Measurements from ENCODE around the gene BCORL1.

The BCORL1 gene

GRCh38 chrX:130085551-130086446, 103.4 kb downstream of the BCORL1 start:
- no peak for DNase-seq (ENCODE audit: low read depth)
- no peak overlapping the region for H3K4me3 ChIP-seq (ENCODE audit: low read depth, low read length)
- TF ChIP-seq, protein P1, sequence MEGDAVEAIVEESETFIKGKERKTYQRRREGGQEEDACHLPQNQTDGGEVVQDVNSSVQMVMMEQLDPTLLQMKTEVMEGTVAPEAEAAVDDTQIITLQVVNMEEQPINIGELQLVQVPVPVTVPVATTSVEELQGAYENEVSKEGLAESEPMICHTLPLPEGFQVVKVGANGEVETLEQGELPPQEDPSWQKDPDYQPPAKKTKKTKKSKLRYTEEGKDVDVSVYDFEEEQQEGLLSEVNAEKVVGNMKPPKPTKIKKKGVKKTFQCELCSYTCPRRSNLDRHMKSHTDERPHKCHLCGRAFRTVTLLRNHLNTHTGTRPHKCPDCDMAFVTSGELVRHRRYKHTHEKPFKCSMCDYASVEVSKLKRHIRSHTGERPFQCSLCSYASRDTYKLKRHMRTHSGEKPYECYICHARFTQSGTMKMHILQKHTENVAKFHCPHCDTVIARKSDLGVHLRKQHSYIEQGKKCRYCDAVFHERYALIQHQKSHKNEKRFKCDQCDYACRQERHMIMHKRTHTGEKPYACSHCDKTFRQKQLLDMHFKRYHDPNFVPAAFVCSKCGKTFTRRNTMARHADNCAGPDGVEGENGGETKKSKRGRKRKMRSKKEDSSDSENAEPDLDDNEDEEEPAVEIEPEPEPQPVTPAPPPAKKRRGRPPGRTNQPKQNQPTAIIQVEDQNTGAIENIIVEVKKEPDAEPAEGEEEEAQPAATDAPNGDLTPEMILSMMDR (conservative IDR thresholded peaks at IDR 0.05; ENCODE audit: low read depth, low read length) = no peak

DNA sequence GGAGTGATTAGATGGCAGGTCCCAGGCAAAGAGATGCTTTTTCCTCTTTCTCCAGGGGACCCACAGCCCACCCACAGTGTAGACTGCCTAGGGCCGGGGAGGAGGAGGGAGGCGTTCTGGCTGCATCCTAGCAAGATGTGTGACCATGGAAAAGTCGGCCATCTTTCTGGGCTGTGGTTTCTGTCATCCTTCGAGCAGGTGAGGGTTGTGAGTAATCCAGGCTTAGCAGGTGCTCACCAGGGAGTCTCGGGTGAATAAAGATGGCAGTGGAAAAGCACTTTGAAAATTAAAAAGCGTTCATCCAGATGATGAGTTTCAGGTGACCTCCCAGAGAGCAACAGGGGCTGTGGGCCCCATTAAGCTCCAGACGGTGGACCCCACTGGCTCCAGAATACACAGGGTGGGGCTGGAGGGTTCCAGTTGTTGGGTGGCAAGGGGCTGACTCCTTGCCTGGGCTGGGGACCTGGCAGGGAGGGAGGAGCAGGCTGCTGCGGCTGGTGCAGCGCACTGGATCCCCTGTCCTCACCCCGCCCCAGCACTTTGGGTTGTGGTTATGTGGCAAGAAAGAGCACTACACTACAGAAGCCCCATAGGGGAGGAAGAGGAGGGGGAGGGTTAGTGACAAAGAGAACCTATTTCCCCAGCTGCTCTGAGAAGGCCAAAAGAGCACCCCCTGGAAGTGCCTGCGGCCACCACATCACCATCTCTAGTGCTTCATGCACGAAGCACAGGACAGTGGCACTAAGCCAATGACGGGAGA, 104.2 kb downstream of the BCORL1 start:
- TF ChIP-seq, protein P1 (conservative IDR thresholded peaks at IDR 0.05; ENCODE audit: low read depth, low read length) = no peak
- no peak for DNase-seq (ENCODE audit: low read depth)
- H3K4me3 ChIP-seq (ENCODE audit: low read depth, low read length) = no peak overlapping the region

- no peak overlapping the region for H3K4me3 ChIP-seq (ENCODE audit: low read depth, low read length)
- no peak for DNase-seq (ENCODE audit: low read depth)
- TF ChIP-seq, protein P1 (conservative IDR thresholded peaks at IDR 0.05; ENCODE audit: low read depth, low read length) = no peak
Measured at GRCh38 chrX:130090364-130090763, 107.9 kb downstream of the BCORL1 start.

- no peak for DNase-seq (ENCODE audit: low read depth)
- TF ChIP-seq, protein P1 (conservative IDR thresholded peaks at IDR 0.05; ENCODE audit: low read depth, low read length) = no peak
- no peak overlapping the region for H3K4me3 ChIP-seq (ENCODE audit: low read depth, low read length)
Measured at GRCh38 chrX:130091980-130092522, 109.6 kb downstream of the BCORL1 start.

DNA sequence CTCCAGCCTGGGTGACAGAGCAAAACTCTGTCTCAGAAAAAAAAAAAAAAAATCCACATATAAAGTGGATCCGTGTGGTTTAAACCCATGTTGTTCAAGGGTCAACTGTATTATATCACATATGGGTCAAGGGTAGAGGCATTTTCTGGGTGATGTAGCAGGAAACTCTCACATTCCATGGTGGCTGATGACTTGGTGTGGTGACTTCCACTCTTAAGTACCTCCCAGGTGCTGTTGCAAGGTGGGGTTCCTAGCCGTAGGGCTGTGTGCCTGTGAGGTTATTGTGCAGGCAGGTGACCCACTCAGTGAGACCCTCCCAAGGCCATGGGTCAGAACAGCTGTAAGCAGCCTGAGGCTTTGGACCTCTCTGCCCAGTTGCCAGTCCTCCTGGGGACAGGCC, 110.8 kb downstream of the BCORL1 start:
- TF ChIP-seq, protein P1 (conservative IDR thresholded peaks at IDR 0.05; ENCODE audit: low read depth, low read length) = no peak
- no peak overlapping the region for H3K4me3 ChIP-seq (ENCODE audit: low read depth, low read length)
- DNase-seq (ENCODE audit: low read depth) = no peak

DNA sequence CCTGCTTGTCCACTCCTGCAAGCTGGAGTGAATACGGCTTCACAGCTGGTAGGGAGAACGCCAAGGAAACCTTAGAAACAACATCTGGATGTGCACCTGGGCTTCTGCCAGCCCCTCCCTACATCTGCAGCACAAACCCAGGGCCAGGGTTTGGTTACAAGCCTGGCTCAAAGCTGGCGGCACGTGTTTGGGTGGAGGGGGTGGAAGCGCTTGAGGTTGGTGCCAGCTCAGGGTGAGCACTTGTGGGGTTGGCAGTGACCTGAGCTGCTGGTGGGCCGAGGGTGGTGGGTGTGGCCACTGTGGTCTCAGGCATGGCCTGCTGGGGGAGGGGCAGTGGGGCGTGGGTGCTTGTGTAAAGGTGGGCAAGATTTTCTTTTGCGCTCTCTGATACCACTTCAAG, 112.3 kb downstream of the BCORL1 start:
- DNase-seq (ENCODE audit: low read depth) = no peak
- TF ChIP-seq, protein P1 (conservative IDR thresholded peaks at IDR 0.05; ENCODE audit: low read depth, low read length) = no peak
- H3K4me3 ChIP-seq (ENCODE audit: low read depth, low read length) = no peak overlapping the region

All from choroid plexus epithelial cell (primary cell).